Thyroid gland (tissue), 4 donors: ENCODE measurements around the gene POM121L2. TPM values are rescaled to one million over a fixed set of nuclear protein-coding genes. Genes with fewer than 3 reads are reported as not detected.

Experiments
- DNase-seq, 2 donors: peaks; one replicate each; pipeline ENCODE4 v3.0.0-alpha.2; 2019
- H3K27ac ChIP-seq, 3 donors: fragments of 200-600 bp; sonication (generic); 1 replicate in 2 of 3; 2 replicates in 1 of 3; pipeline ENCODE4 v1.5.1; 2016 to 2019; ENCODE audit warnings: mild to moderate bottlenecking in 1 of 3, moderate library complexity in 1 of 3
- H3K27me3 ChIP-seq: fragments of 200-600 bp; sonication (generic); one replicate; pipeline ENCODE4 v1.5.1; 2019
- H3K36me3 ChIP-seq, 2 donors: fragments of 200-600 bp; sonication (generic); one replicate each; pipeline ENCODE4 v1.5.1; 2016 to 2019
- H3K4me1 ChIP-seq, 2 donors: fragments of 200-600 bp; sonication (generic); one replicate each; pipeline ENCODE4 v1.5.1; 2017 to 2019
- H3K4me3 ChIP-seq, 3 donors: fragments of 200-600 bp; sonication (generic); replicated peaks in 1 of 3; 1 replicate in 2 of 3; 2 replicates in 1 of 3; pipeline ENCODE4 v1.5.1; 2016; ENCODE audit warnings: mild to moderate bottlenecking in 1 of 3
- H3K9me3 ChIP-seq: fragments of 200-600 bp; sonication (generic); one replicate; pipeline ENCODE4 v1.5.1; 2017
- POLR2A ChIP-seq, 2 donors: fragments of 450-650 bp; IDR thresholded peaks; one replicate each; pipeline ENCODE4 v1.6.1; 2017; ENCODE audit warnings: antibody characterized with exemption in 2 of 2, mild to moderate bottlenecking in 2 of 2, moderate library complexity in 1 of 2
- WGBS, 2 donors: methylation state at CpG; one replicate each; pipeline ENCODE4 v1.1.5; 2017; 5-methylcytosine and 5-hydroxymethylcytosine counted together
- intact Hi-C: fragments of 100-400 bp; cut with DNase I; formaldehyde crosslinking; loops from one replicate; pipeline ENCODE4 v1.15.1; 2023
- total RNA-seq, 4 donors: library from RNA; depleted of rRNA; stranded (reverse); fragments of >200 nt; gene quantifications; one replicate each; pipeline ENCODE4 v1.2.3, GENCODE V29; 2016
- TF ChIP-seq, protein P1 (sequence below), 6 experiments: fragments of 200-600 bp in 3 of 6; fragments of 450-650 bp in 3 of 6; sonication (generic) in 3 of 6; IDR thresholded peaks; one replicate each; pipeline ENCODE4 v1.5.1; 2016 to 2019; ENCODE audit warnings: antibody characterized with exemption in 6 of 6, mild to moderate bottlenecking in 2 of 6, inconsistent platforms in 1 of 6, moderate library complexity in 1 of 6

POM121L2 gene
- total RNA-seq, 4 donors from 2014 or later: not detected

DNA sequence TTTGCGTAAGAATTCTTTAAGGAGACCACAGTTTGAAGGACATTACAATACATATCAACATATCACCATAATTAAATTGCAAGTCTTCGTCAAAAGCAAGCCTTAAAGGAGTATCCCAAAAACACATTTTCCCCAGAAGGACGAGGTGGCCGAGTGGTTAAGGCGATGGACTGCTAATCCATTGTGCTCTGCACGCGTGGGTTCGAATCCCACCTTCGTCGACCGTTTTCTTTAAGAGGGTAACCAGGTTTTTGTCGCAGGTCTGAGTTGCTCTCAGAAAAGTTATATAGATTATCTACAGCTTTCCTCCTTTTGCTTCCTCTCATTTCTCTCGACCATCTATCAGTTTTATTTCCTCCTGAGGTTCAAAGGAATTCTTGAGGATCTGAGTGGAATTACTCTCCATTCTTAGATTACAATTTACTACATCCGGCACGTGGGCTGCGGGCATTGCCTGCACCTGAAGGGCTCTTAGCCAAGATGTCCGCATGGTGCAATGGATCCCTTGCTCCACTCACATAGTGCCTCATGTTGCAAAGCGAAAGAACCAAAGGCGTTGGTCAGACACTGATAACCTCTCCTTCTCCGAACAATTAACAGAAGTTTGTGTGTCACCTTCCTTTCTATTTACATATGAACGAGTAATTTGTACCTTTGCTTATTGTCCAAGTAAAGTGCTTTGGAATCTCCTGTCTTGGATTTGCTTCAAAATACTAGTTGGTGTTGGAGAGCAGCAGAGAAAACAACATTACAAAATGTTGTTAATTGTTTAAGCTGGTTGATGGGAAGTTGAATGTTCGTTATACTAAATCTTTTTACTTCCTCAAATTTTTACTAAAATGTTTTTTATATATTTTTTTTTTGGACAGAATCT, 14.0 kb downstream of the POM121L2 start:
- no peak overlapping the region for H3K27ac ChIP-seq
- no peaks in the 10 kb centered on the region for H3K4me1 ChIP-seq
- no peak for DNase-seq
- H3K4me3 ChIP-seq: no peak overlapping the region
- intact Hi-C loops: no loop called here
- H3K27me3 ChIP-seq: peaks cover 38% of the 10 kb centered on the region
- H3K36me3 ChIP-seq: no peaks in the 10 kb centered on the region
- no peaks in the 10 kb centered on the region for H3K9me3 ChIP-seq
- 22 to 24% methylated on average over 22 of the region's 22 CpGs for WGBS, 2 donors
- TF ChIP-seq, protein P1, sequence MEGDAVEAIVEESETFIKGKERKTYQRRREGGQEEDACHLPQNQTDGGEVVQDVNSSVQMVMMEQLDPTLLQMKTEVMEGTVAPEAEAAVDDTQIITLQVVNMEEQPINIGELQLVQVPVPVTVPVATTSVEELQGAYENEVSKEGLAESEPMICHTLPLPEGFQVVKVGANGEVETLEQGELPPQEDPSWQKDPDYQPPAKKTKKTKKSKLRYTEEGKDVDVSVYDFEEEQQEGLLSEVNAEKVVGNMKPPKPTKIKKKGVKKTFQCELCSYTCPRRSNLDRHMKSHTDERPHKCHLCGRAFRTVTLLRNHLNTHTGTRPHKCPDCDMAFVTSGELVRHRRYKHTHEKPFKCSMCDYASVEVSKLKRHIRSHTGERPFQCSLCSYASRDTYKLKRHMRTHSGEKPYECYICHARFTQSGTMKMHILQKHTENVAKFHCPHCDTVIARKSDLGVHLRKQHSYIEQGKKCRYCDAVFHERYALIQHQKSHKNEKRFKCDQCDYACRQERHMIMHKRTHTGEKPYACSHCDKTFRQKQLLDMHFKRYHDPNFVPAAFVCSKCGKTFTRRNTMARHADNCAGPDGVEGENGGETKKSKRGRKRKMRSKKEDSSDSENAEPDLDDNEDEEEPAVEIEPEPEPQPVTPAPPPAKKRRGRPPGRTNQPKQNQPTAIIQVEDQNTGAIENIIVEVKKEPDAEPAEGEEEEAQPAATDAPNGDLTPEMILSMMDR (IDR thresholded peaks at IDR 0.05): no peak
- TF ChIP-seq POLR2A (IDR thresholded peaks at IDR 0.05): no peak

DNA sequence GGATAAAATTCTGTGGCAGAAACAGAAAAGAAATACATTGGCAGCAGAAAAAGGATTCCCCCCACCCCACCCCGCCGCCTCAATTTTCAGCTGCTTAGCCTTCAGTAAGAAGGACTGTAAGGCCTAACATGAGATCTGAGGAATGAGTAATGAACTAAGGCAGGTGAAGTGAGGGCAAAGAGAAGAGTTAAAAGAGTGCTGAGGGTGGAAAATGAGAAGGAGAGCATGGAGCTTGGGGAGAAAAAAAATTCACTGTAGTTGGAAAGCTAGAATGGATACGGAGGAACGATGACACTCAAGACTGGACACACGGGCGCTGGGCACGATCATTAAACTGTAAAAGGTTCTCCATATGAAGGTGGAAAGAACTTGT, 14.6 kb downstream of the POM121L2 start:
- TF ChIP-seq POLR2A (IDR thresholded peaks at IDR 0.05): no peak
- TF ChIP-seq, protein P1 (IDR thresholded peaks at IDR 0.05): no peak
- Histone ChIP-seq H3K9me3 (no peaks in the 10 kb centered on the region), H3K27me3 (peaks cover 37% of the 10 kb centered on the region), H3K36me3 (no peaks in the 10 kb centered on the region), H3K4me1 (no peaks in the 10 kb centered on the region), H3K4me3 (no peak overlapping the region), H3K27ac (no peak overlapping the region)
- WGBS, 2 donors: 13 to 16% methylated on average over 7 of the region's 7 CpGs
- DNase-seq: no peak
- intact Hi-C loops: no loop called here

DNA sequence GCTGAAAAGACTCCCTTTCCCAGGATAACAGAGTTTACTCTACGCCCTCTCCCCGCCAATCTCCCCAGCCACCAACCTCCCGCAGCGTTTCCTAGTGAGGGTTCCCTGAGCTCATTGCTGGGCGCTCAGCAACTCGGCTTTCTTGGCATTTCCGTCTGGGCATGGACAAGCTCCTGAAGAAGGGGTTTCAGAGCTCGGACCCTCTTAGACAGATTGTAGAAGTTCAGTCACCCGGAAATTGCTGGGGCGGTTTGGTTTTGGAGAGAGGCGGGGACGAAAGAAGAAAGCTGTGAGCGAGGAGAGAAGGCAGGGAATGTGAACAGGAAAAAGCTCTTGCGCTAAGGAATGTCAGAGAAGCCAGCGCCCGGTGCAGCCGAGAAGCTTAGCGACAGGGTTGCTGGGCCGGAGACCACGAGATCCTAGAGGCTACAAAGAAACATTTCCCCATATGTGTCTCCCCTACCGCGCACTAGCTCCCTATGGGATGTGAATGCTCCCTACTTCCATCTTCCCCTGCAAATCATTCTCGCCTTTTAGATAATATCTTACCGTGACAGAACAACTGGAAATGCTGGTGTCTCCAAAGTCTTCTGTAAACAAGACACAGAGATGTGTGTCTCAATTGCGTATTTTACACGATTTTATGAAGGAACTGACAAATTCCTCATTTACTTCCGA, 15.8 kb downstream of the POM121L2 start:
- no peak for DNase-seq
- Histone ChIP-seq H3K36me3 (no peaks in the 10 kb centered on the region), H3K27ac (no peak overlapping the region), H3K4me3 (no peak overlapping the region), H3K4me1 (no peaks in the 10 kb centered on the region), H3K9me3 (no peaks in the 10 kb centered on the region), H3K27me3 (peaks cover 30% of the 10 kb centered on the region)
- WGBS, 2 donors: 6 to 8% methylated on average over 27 of the region's 27 CpGs
- TF ChIP-seq, protein P1 (IDR thresholded peaks at IDR 0.05): no peak
- intact Hi-C loops: no loop called here

DNA sequence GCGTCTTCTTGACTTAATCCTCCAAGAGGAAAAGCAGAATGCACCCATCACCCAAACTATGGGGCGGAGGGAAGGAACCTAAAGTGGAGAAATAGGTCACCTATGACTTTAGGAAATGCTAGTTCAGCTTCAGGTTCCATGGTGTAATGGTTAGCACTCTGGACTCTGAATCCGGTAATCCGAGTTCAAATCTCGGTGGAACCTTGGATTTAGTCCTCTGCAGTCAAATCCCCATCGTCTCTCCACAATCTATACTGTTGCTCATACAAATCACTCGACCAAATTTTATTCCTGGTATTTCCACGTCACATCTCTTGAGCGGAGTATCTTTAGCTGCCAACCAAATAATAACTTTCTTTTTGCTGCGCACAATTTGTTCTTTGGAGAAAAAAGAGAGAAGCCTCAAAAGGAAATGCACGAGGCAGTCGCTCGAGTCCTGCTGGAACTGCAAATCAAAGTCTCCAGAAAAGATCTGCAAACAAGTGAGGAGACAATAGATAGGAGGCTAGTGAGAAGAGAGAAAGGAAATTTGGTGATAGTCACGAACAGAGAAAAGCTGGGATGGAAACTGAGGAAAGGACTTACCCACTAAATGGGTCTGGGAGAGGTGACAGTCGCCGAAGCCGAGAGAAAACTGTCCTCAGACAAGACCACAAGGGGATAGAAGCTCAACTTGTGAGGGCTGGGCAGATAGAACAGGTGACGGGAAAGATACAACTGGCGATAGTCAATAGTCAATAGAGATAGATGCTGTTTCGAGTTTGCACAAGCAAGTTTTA, 16.6 kb downstream of the POM121L2 start:
- intact Hi-C loops: no loop called here
- Histone ChIP-seq H3K27ac (no peak overlapping the region), H3K4me3 (no peak overlapping the region), H3K4me1 (no peaks in the 10 kb centered on the region), H3K36me3 (no peaks in the 10 kb centered on the region), H3K9me3 (no peaks in the 10 kb centered on the region), H3K27me3 (peaks cover 35% of the 10 kb centered on the region)
- TF ChIP-seq, protein P1 (IDR thresholded peaks at IDR 0.05): no peak
- TF ChIP-seq POLR2A (IDR thresholded peaks at IDR 0.05): no peak
- WGBS, 2 donors: 6 to 10% methylated on average over 20 of the region's 20 CpGs
- no peak for DNase-seq
